Trophoblast cell (in vitro differentiated cells and primary cell): ENCODE measurements around the gene BANK1.

Source experiments
- DNase-seq, 2 donors: peaks; one replicate each; pipeline ENCODE4 v3.0.0-alpha.2; 2016
- H2AFZ ChIP-seq: 2 replicates; pipeline ENCODE4 v1.6.1; 2013; ENCODE audit warnings: low read length, moderate library complexity, mild to moderate bottlenecking; ENCODE audit not compliant: insufficient read depth, poor library complexity
- H2AK5ac ChIP-seq: 2 replicates; pipeline ENCODE4 v1.6.1; 2013; ENCODE audit warnings: mild to moderate bottlenecking, low read length
- H2BK120ac ChIP-seq: 2 replicates; pipeline ENCODE4 v1.6.1; 2013; ENCODE audit warnings: low read length, mild to moderate bottlenecking, moderate library complexity; ENCODE audit not compliant: insufficient read depth, poor library complexity
- H2BK12ac ChIP-seq: 2 replicates; pipeline ENCODE4 v1.6.1; 2013; ENCODE audit warnings: mild to moderate bottlenecking, low read length, moderate library complexity
- H2BK5ac ChIP-seq: 2 replicates; pipeline ENCODE4 v1.6.1; 2013; ENCODE audit warnings: low read length, low read depth, moderate library complexity, mild to moderate bottlenecking; ENCODE audit not compliant: poor library complexity
- H3K14ac ChIP-seq: 2 replicates; pipeline ENCODE4 v1.6.1; 2013; ENCODE audit warnings: mild to moderate bottlenecking, low read length
- H3K18ac ChIP-seq: 2 replicates; pipeline ENCODE4 v1.6.1; 2013; ENCODE audit warnings: mild to moderate bottlenecking, low read length
- H3K23ac ChIP-seq: 2 replicates; pipeline ENCODE4 v1.6.1; 2013; ENCODE audit warnings: low read length
- H3K27ac ChIP-seq: 2 replicates; pipeline ENCODE4 v1.5.1; 2013; ENCODE audit warnings: low read depth, mild to moderate bottlenecking, inconsistent platforms, low read length, moderate library complexity
- H3K27me3 ChIP-seq: 2 replicates; pipeline ENCODE4 v1.6.1; 2013; ENCODE audit warnings: inconsistent platforms, mild to moderate bottlenecking, low read length, moderate library complexity; ENCODE audit not compliant: insufficient read depth
- H3K36me3 ChIP-seq, 2 experiments: 1 replicate in 1 of 2; 2 replicates in 1 of 2; pipeline ENCODE4 v1.6.1; 2013; ENCODE audit warnings: low read length in 2 of 2, mild to moderate bottlenecking in 2 of 2, moderate library complexity in 1 of 2; ENCODE audit not compliant: insufficient read depth in 2 of 2, control insufficient read depth in 1 of 2
- H3K4ac ChIP-seq: 2 replicates; pipeline ENCODE4 v1.6.1; 2013; ENCODE audit warnings: low read depth, mild to moderate bottlenecking, low read length, moderate library complexity
- H3K4me1 ChIP-seq, 2 experiments: 1 replicate in 1 of 2; 2 replicates in 1 of 2; pipeline ENCODE4 v1.6.1; 2013; ENCODE audit warnings: low read length in 2 of 2, mild to moderate bottlenecking in 2 of 2, moderate library complexity in 1 of 2; ENCODE audit not compliant: insufficient read depth in 2 of 2, control insufficient read depth in 1 of 2
- H3K4me2 ChIP-seq: 2 replicates; pipeline ENCODE4 v1.6.1; 2013; ENCODE audit warnings: inconsistent platforms, mild to moderate bottlenecking, low read length, moderate library complexity
- H3K4me3 ChIP-seq: 2 replicates; pipeline ENCODE4 v1.5.1; 2013; ENCODE audit warnings: mild to moderate bottlenecking, low read depth, low read length, inconsistent platforms
- H3K79me1 ChIP-seq: one replicate; pipeline ENCODE4 v1.6.1; 2013; ENCODE audit warnings: low read length
- H3K79me2 ChIP-seq: 2 replicates; pipeline ENCODE4 v1.6.1; 2013; ENCODE audit warnings: low read length, mild to moderate bottlenecking; ENCODE audit not compliant: control insufficient read depth, insufficient read depth, poor library complexity
- H3K9ac ChIP-seq: 2 replicates; pipeline ENCODE4 v1.6.1; 2013; ENCODE audit warnings: mild to moderate bottlenecking, low read length
- H3K9me3 ChIP-seq: 2 replicates; pipeline ENCODE4 v1.6.1; 2013; ENCODE audit warnings: low read depth, mild to moderate bottlenecking, control low read depth, inconsistent platforms, low read length; ENCODE audit not compliant: insufficient read depth
- H4K12ac ChIP-seq: 2 replicates; pipeline ENCODE4 v1.6.1; 2013; ENCODE audit warnings: low read depth, mild to moderate bottlenecking, low read length, moderate library complexity
- H4K8ac ChIP-seq: 2 replicates; pipeline ENCODE4 v1.6.1; 2013; ENCODE audit warnings: low read depth, mild to moderate bottlenecking, low read length, moderate library complexity
- H4K91ac ChIP-seq: one replicate; pipeline ENCODE4 v1.6.1; 2013; ENCODE audit warnings: low read depth, mild to moderate bottlenecking, low read length, moderate library complexity
- WGBS: extraction: QIAGEN DNeasy Blood & Tissue Kit; methylation state at CpG from one replicate; pipeline ENCODE4 v1.1.7; 2013; ENCODE audit warnings: missing lambda C conversion rate; ENCODE audit not compliant: insufficient read length, insufficient coverage; ENCODE audit errors: extremely low coverage; 5-methylcytosine and 5-hydroxymethylcytosine counted together

The BANK1 gene

GRCh38 chr4:101960431-101960830 is 169.9 kb downstream of the BANK1 start:
- Histone ChIP-seq H3K79me2 (no peaks in the 10 kb centered on the region), H2BK12ac (no peak overlapping the region), H2BK120ac (no peak overlapping the region), H4K91ac (no peak overlapping the region), H3K18ac (no peak overlapping the region), H2BK5ac (no peak overlapping the region), H3K36me3 (no peaks in the 10 kb centered on the region), H3K4me2 (no peak overlapping the region), H4K8ac (no peak overlapping the region), H3K9me3 (no peaks in the 10 kb centered on the region), H3K79me1 (peaks cover 2% of the 10 kb centered on the region), H3K9ac (no peak overlapping the region), H3K23ac (no peak overlapping the region), H2AFZ (no peak overlapping the region), H3K4me1 (no peaks in the 10 kb centered on the region), H4K12ac (no peak overlapping the region), H3K14ac (no peak overlapping the region), H3K27me3 (no peaks in the 10 kb centered on the region), H2AK5ac (no peak overlapping the region), H3K27ac (no peak overlapping the region), H3K4me3 (no peak overlapping the region), H3K4ac (no peak overlapping the region)
- no peak for DNase-seq
- WGBS, result no CpG with 5 or more reads among the region's 4 CpGs

GRCh38 chr4:101961144-101961543 is 170.6 kb downstream of the BANK1 start:
- no peak overlapping the region for H4K91ac ChIP-seq
- no peak overlapping the region for H2BK12ac ChIP-seq
- no peak overlapping the region for H3K14ac ChIP-seq
- no peaks in the 10 kb centered on the region for H3K79me2 ChIP-seq
- H3K4me2 ChIP-seq, result no peak overlapping the region
- H2AK5ac ChIP-seq, result no peak overlapping the region
- H3K18ac ChIP-seq, result no peak overlapping the region
- no peaks in the 10 kb centered on the region for H3K27me3 ChIP-seq
- WGBS, result no CpG with 5 or more reads among the region's 1 CpG
- H3K9ac ChIP-seq, result no peak overlapping the region
- H3K4me3 ChIP-seq, result no peak overlapping the region
- no peak overlapping the region for H2BK5ac ChIP-seq
- H4K8ac ChIP-seq, result no peak overlapping the region
- no peak for DNase-seq
- H3K4ac ChIP-seq, result no peak overlapping the region
- H2BK120ac ChIP-seq, result no peak overlapping the region
- H3K9me3 ChIP-seq, result no peaks in the 10 kb centered on the region
- no peaks in the 10 kb centered on the region for H3K36me3 ChIP-seq
- H3K27ac ChIP-seq, result no peak overlapping the region
- no peak overlapping the region for H4K12ac ChIP-seq
- H3K23ac ChIP-seq, result no peak overlapping the region
- peaks cover 2% of the 10 kb centered on the region for H3K79me1 ChIP-seq
- no peaks in the 10 kb centered on the region for H3K4me1 ChIP-seq
- H2AFZ ChIP-seq, result no peak overlapping the region

GRCh38 chr4:101967697-101968346 is 177.3 kb downstream of the BANK1 start:
- Histone ChIP-seq H3K9ac (no peak overlapping the region), H2AFZ (no peak overlapping the region), H3K4me1 (no peaks in the 10 kb centered on the region), H3K9me3 (no peaks in the 10 kb centered on the region), H3K14ac (no peak overlapping the region), H3K4me2 (no peak overlapping the region), H2BK120ac (no peak overlapping the region), H2AK5ac (no peak overlapping the region), H3K4ac (no peak overlapping the region), H3K27ac (no peak overlapping the region), H3K79me1 (no peaks in the 10 kb centered on the region), H2BK12ac (no peak overlapping the region), H4K8ac (no peak overlapping the region), H3K27me3 (no peaks in the 10 kb centered on the region), H4K12ac (no peak overlapping the region), H3K36me3 (no peaks in the 10 kb centered on the region), H3K4me3 (no peak overlapping the region), H3K79me2 (no peaks in the 10 kb centered on the region), H4K91ac (no peak overlapping the region), H2BK5ac (no peak overlapping the region), H3K18ac (no peak overlapping the region), H3K23ac (no peak overlapping the region)
- no peak for DNase-seq
- no CpG with 5 or more reads among the region's 2 CpGs for WGBS

- no CpG with 5 or more reads among the region's 2 CpGs for WGBS
- H3K9ac ChIP-seq, result no peak overlapping the region
- no peak overlapping the region for H3K27ac ChIP-seq
- H4K91ac ChIP-seq, result no peak overlapping the region
- no peak overlapping the region for H4K8ac ChIP-seq
- H3K23ac ChIP-seq, result no peak overlapping the region
- H3K27me3 ChIP-seq, result no peaks in the 10 kb centered on the region
- no peak overlapping the region for H2BK12ac ChIP-seq
- no peak overlapping the region for H4K12ac ChIP-seq
- no peak overlapping the region for H2BK5ac ChIP-seq
- no peak overlapping the region for H2AFZ ChIP-seq
- no peak for DNase-seq
- no peaks in the 10 kb centered on the region for H3K36me3 ChIP-seq
- no peak overlapping the region for H3K4ac ChIP-seq
- no peak overlapping the region for H2BK120ac ChIP-seq
- H2AK5ac ChIP-seq, result no peak overlapping the region
- no peaks in the 10 kb centered on the region for H3K4me1 ChIP-seq
- H3K14ac ChIP-seq, result no peak overlapping the region
- H3K4me2 ChIP-seq, result no peak overlapping the region
- no peaks in the 10 kb centered on the region for H3K79me2 ChIP-seq
- H3K9me3 ChIP-seq, result no peaks in the 10 kb centered on the region
- H3K18ac ChIP-seq, result no peak overlapping the region
- H3K4me3 ChIP-seq, result no peak overlapping the region
- H3K79me1 ChIP-seq, result no peaks in the 10 kb centered on the region
Measured at GRCh38 chr4:101968364-101968763, 177.8 kb downstream of the BANK1 start.
